NCI-H460 (cell line): Measurements from ENCODE around the gene IDS. TPM values are rescaled to one million over a fixed set of nuclear protein-coding genes. Genes with fewer than 3 reads are reported as not detected.
"Not testable (repeated sequence)": the region's sequence is repeated elsewhere in the genome, so short reads cannot be mapped to it uniquely, and the experiment has no call there.

ENCODE experiments used
- DNase-seq: peaks from one replicate; pipeline ENCODE4 v3.0.0-alpha.2; 2016; ENCODE audit warnings: low read depth; ENCODE audit errors: extremely low read depth
- total RNA-seq: library from RNA; depleted of rRNA; stranded (reverse); fragments of >200 nt; shearing (Covaris generic); gene quantifications from 2 replicates; pipeline ENCODE4 v1.2.3, GENCODE V29; 2014

Gene IDS
- total RNA-seq, 1 experiment from 2014 or later, result 47.2 TPM

GRCh38 chrX:149502923-149503322 is 2.2 kb downstream of the IDS start:
- not testable (repeated sequence) for DNase-seq

- no peak for DNase-seq
These were observed 5.3 kb downstream of the IDS start for GRCh38 chrX:149499766-149500165.

GRCh38 chrX:149498767-149499166 is 6.3 kb downstream of the IDS start:
- DNase-seq, result no peak

- DNase-seq, result no peak
These were observed 7.5 kb downstream of the IDS start for GRCh38 chrX:149497626-149498025.

- DNase-seq, result no peak
These were observed 8.1 kb downstream of the IDS start for GRCh38 chrX:149497054-149497453.

- DNase-seq, result peak; percentile 74
These were observed 9.5 kb downstream of the IDS start for GRCh38 chrX:149495573-149496071.

- DNase-seq, result no peak
These were observed 10.1 kb downstream of the IDS start for GRCh38 chrX:149494844-149495565.

- DNase-seq, result no peak
These were observed 11.2 kb downstream of the IDS start for GRCh38 chrX:149493567-149494562.

GRCh38 chrX:149491812-149492211 is 13.3 kb downstream of the IDS start:
- DNase-seq, result no peak

- no peak for DNase-seq
These were observed 15.0 kb downstream of the IDS start for GRCh38 chrX:149490100-149490499.

- DNase-seq, result not testable (repeated sequence)
These were observed 16.6 kb downstream of the IDS start for GRCh38 chrX:149488411-149489052.

GRCh38 chrX:149488008-149488407 is 17.1 kb downstream of the IDS start:
- not testable (repeated sequence) for DNase-seq

GRCh38 chrX:149487292-149487691 is 17.8 kb downstream of the IDS start:
- no peak for DNase-seq

GRCh38 chrX:149476513-149476912 is 28.6 kb downstream of the IDS start:
- DNase-seq, result no peak

- no peak for DNase-seq
These were observed 31.1 kb downstream of the IDS start for GRCh38 chrX:149473966-149474365.

GRCh38 chrX:149473092-149473491 is 32.0 kb downstream of the IDS start:
- no peak for DNase-seq

- no peak for DNase-seq
These were observed 32.5 kb downstream of the IDS start for GRCh38 chrX:149472625-149473024.

- DNase-seq, result no peak
These were observed 33.7 kb downstream of the IDS start for GRCh38 chrX:149471397-149471796.

- DNase-seq, result peak; percentile 67
These were observed 34.2 kb downstream of the IDS start for GRCh38 chrX:149470955-149471354.

- DNase-seq, result no peak
These were observed 35.7 kb downstream of the IDS start for GRCh38 chrX:149469406-149469805.

- DNase-seq, result no peak
These were observed 37.2 kb downstream of the IDS start for GRCh38 chrX:149467920-149468319.
